Measurements from ENCODE around the gene NYAP1. TPM values are rescaled to one million over a fixed set of nuclear protein-coding genes. Genes with fewer than 3 reads are reported as not detected.

The NYAP1 gene
- total RNA-seq: 0.65 and 2.1 TPM in 2 replicates

GRCh38 chr7:100483722-100484672 is at the start of gene NYAP1:
TSS of gene NYAP1 (plus strand) at chr7:100483927. CDS start at chr7:100485312, 1,385 bp downstream.

DNA sequence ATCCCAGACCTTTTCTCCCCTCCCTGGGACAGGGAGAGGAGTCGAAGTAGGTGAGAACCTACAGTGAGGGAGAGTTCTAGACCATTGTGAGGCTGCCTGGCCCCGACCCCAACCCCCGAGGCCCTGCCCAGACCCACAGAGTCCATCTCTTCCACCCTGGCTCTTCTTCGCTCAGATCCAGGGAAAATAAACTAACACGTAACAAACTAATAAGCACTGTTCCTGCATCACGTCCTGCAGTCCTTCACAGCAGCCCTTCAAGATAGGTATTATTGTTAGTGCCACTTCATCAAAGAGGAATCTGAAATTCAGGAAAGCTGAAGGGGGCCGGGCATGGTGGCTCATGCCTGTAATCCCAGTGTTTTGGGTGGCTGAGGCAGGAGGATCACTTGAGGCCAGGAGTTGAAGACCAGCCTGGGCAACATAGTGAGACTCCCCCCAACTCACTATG is 19.5 kb upstream of the NYAP1 start, which contains the start of gene SPACDR:
Gene SPACDR, minus strand, starts transcription at position 51 of the 451 bp plus-strand sequence. CDS start 235 bp downstream, outside the sequence.

DNA sequence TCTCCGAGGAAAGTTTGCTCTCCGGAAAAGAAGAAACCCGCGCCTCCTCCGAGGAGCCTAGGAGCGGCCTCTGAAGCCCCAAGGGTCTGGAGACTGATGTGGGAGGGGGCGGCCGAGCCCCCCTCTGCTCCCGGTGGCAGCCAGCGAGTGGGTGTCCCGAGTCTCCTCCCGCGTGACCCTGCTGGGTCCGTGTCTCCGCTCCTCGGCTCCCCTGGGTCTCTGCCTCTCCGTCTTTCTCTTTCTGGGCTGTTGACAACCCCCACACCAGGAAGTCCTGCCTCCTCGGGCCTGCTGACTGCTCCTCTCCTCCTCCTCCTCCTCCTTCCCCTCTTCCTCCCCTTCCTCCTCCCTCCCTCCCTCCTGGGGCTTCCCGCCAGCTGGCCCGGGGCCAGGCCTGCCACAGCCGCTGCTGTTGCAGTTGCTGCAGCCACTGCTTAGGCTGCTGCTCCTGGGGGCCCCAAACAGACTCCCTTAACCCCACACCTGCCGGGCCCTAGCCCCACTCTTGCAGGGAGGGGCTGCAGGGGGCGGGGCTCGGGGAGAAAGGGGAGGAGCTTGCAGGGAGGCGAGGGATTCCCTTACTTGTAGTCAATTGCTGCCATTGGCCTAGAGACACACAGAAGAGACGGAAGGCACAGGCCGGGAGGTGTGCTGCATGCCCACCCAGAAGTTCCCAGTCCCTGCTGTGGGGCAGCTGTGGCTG is 4.6 kb upstream of the NYAP1 start, which contains the start of gene TSC22D4:
Gene TSC22D4, minus strand, starts transcription at position 257 of the 703 bp plus-strand sequence. CDS start 1,176 bp downstream, outside the sequence.

GRCh38 chr7:100538654-100539435 is 55.1 kb downstream of the NYAP1 start, which contains the start of gene AGFG2:
TSS of gene AGFG2 (plus strand) at chr7:100539203. CDS start at chr7:100539347, 144 bp downstream.

Other genes starting within 250 kb of the NYAP1 start
- not detected in 2 replicates for gene SPDYE3, start 176.2 kb upstream of the NYAP1 start, total RNA-seq
- gene PILRB, start 125.8 kb upstream of the NYAP1 start, total RNA-seq: 9.0 and 10.6 TPM in 2 replicates
- gene PILRA, start 110.4 kb upstream of the NYAP1 start, total RNA-seq: not detected in 2 replicates
- gene ZCWPW1, start 55.2 kb upstream of the NYAP1 start, total RNA-seq: 2.5 and 6.3 TPM in 2 replicates
- 15.7 and 21.0 TPM in 2 replicates for gene MEPCE, start 54.1 kb upstream of the NYAP1 start, total RNA-seq
- gene PPP1R35, start 47.4 kb upstream of the NYAP1 start, total RNA-seq: 35.0 and 37.2 TPM in 2 replicates
- 0.14 TPM in 1 of 2 replicates, not detected in the other for gene SPACDR, start 19.7 kb upstream of the NYAP1 start, total RNA-seq
- gene TSC22D4, start 4.7 kb upstream of the NYAP1 start, total RNA-seq: 32.3 and 45.8 TPM in 2 replicates
- gene AGFG2, start 55.3 kb downstream of the NYAP1 start, total RNA-seq: 11.7 and 13.3 TPM in 2 replicates
- gene SAP25, start 90.0 kb downstream of the NYAP1 start, total RNA-seq: 0.35 TPM in 1 of 2 replicates, not detected in the other
- 23.6 and 41.6 TPM in 2 replicates for gene LRCH4, start 102.2 kb downstream of the NYAP1 start, total RNA-seq
- gene FBXO24, start 102.4 kb downstream of the NYAP1 start, total RNA-seq: 0.21 and 0.28 TPM in 2 replicates
- 4.6 and 7.0 TPM in 2 replicates for gene PCOLCE, start 118.4 kb downstream of the NYAP1 start, total RNA-seq
- 17.2 and 21.1 TPM in 2 replicates for gene MOSPD3, start 128.6 kb downstream of the NYAP1 start, total RNA-seq
- 0.05 and 0.71 TPM in 2 replicates for gene TFR2, start 157.6 kb downstream of the NYAP1 start, total RNA-seq
- not detected in 2 replicates for gene ACTL6B, start 172.5 kb downstream of the NYAP1 start, total RNA-seq
- gene GNB2, start 189.8 kb downstream of the NYAP1 start, total RNA-seq: 255 and 264 TPM in 2 replicates
- gene GIGYF1, start 210.3 kb downstream of the NYAP1 start, total RNA-seq: 7.4 and 9.7 TPM in 2 replicates
- gene POP7, start 222.2 kb downstream of the NYAP1 start, total RNA-seq: 39.9 and 54.2 TPM in 2 replicates
- not detected in 2 replicates for gene EPO, start 236.5 kb downstream of the NYAP1 start, total RNA-seq
- gene ZAN, start 249.7 kb downstream of the NYAP1 start, total RNA-seq: not detected in 2 replicates

Data from airway epithelial cell (primary cell).